ENCODE measurements around the gene MMAA.

GRCh38 chr4:145614233-145614610, 5.0 kb upstream of the MMAA start:
- no peak for TF ChIP-seq CTCF (IDR thresholded peaks at IDR 0.05; ENCODE audit: borderline replicate concordance, extremely low read depth, low read length, poor library complexity, severe bottlenecking)
- TF ChIP-seq EZH2 (IDR thresholded peaks at IDR 0.05; ENCODE audit: borderline replicate concordance, low read depth, low read length, severe bottlenecking): no peak

Measured in DND-41 (cell line).